OCI-LY7 (cell line): Measurements from ENCODE around the gene GRID2. TPM values are rescaled to one million over a fixed set of nuclear protein-coding genes. Genes with fewer than 3 reads are reported as not detected.

ENCODE experiments used
- BruUV-seq: library from RNA; stranded (reverse); fragments of 400-500 nt; replicated peaks from 2 replicates; lab custom pipeline; 2021; lab: Mats Ljungman, UMichigan
- CTCF ChIA-PET: fragments of 300-600 bp; sonication (Branson Sonifier 250); formaldehyde crosslinking; loops from one replicate; lab custom pipeline; 2022; ENCODE audit warnings: antibody characterized with exemption; ENCODE audit not compliant: unreplicated experiment; lab: Charles Lee
- POLR2A ChIA-PET: fragments of 300-600 bp; sonication (Branson Sonifier 250); formaldehyde crosslinking; loops from one replicate; lab custom pipeline; 2022; ENCODE audit warnings: antibody characterized with exemption; lab: Charles Lee
- DNase-seq: peaks from one replicate; pipeline ENCODE4 v3.0.0-alpha.2; 2015; ENCODE audit warnings: low spot score
- H2AFZ ChIP-seq: fragments of 200-600 bp; sonication (generic), shearing (Covaris generic); 2 replicates; pipeline ENCODE4 v1.6.1; 2014; ENCODE audit warnings: mild to moderate bottlenecking, antibody characterized with exemption, low read length, moderate library complexity
- H3K27ac ChIP-seq: fragments of 200-600 bp; sonication (generic); 2 replicates; pipeline ENCODE4 v1.5.1; 2014; ENCODE audit warnings: mixed run types, low read depth, mild to moderate bottlenecking, moderate library complexity, low read length, inconsistent platforms; ENCODE audit not compliant: poor library complexity, severe bottlenecking
- H3K36me3 ChIP-seq: fragments of 200-600 bp; sonication (generic); 2 replicates; pipeline ENCODE4 v1.6.1; 2014; ENCODE audit warnings: mild to moderate bottlenecking, antibody characterized with exemption, low read length, moderate library complexity, mixed read lengths; ENCODE audit not compliant: insufficient read depth
- H3K4me1 ChIP-seq: fragments of 200-600 bp; sonication (generic); 2 replicates; pipeline ENCODE4 v1.5.1; 2014; ENCODE audit warnings: mild to moderate bottlenecking, low read length; ENCODE audit not compliant: insufficient read depth, poor library complexity, severe bottlenecking
- H3K4me2 ChIP-seq: fragments of 200-600 bp; sonication (generic); 2 replicates; pipeline ENCODE4 v1.6.1; 2014; ENCODE audit warnings: mild to moderate bottlenecking, low read length
- H3K4me3 ChIP-seq: fragments of 200-600 bp; sonication (generic); 2 replicates; pipeline ENCODE4 v1.5.1; 2014; ENCODE audit warnings: mild to moderate bottlenecking, low read depth, low read length; ENCODE audit not compliant: poor library complexity, severe bottlenecking
- H3K79me2 ChIP-seq: fragments of 200-600 bp; sonication (generic); 2 replicates; pipeline ENCODE4 v1.6.1; 2016; ENCODE audit warnings: low read depth, mild to moderate bottlenecking, low read length, moderate library complexity, mixed read lengths; ENCODE audit not compliant: insufficient read depth
- H3K9me2 ChIP-seq: fragments of 200-600 bp; sonication (generic); 2 replicates; pipeline ENCODE4 v1.6.1; 2016; ENCODE audit warnings: mild to moderate bottlenecking, low read length, mixed read lengths; ENCODE audit not compliant: insufficient read depth
- H3K9me3 ChIP-seq: fragments of 200-600 bp; sonication (generic); 2 replicates; pipeline ENCODE4 v1.6.1; 2014; ENCODE audit warnings: mild to moderate bottlenecking, mixed run types, low read length, mixed read lengths
- H4K20me1 ChIP-seq: fragments of 200-600 bp; sonication (generic); 2 replicates; pipeline ENCODE4 v1.6.1; 2014; ENCODE audit warnings: mild to moderate bottlenecking, antibody characterized with exemption, low read length, moderate library complexity, mixed read lengths; ENCODE audit not compliant: insufficient read depth
- EZH2phosphoT487 ChIP-seq: fragments of 200-600 bp; sonication (generic); IDR thresholded peaks from 2 replicates; pipeline ENCODE4 v1.6.1; 2018; ENCODE audit warnings: low read depth, borderline replicate concordance, mild to moderate bottlenecking, mixed run types, antibody characterized with exemption, low read length, moderate library complexity, mixed read lengths
- intact Hi-C: fragments of 100-400 bp; cut with micrococcal nuclease; formaldehyde crosslinking; loops from one replicate; pipeline ENCODE4 v1.10.0; 2022; ENCODE audit not compliant: unreplicated experiment
- total RNA-seq, 2 experiments: library from RNA; depleted of rRNA in 1 of 2; stranded (reverse); fragments of >200 nt in 1 of 2; shearing (Covaris generic) in 1 of 2; gene quantifications; 2 replicates each; pipeline ENCODE4 v1.2.3, GENCODE V29; 2014 to 2022
- TF ChIP-seq, protein P1 (sequence below): fragments of 200-600 bp; sonication (generic); conservative IDR thresholded peaks from 2 replicates; pipeline ENCODE4 v1.5.1; 2014; ENCODE audit warnings: mild to moderate bottlenecking, antibody characterized with exemption, low read length, moderate library complexity, mixed read lengths

Gene GRID2
- total RNA-seq, 2 experiments from 2014 or later, result not detected

DNA sequence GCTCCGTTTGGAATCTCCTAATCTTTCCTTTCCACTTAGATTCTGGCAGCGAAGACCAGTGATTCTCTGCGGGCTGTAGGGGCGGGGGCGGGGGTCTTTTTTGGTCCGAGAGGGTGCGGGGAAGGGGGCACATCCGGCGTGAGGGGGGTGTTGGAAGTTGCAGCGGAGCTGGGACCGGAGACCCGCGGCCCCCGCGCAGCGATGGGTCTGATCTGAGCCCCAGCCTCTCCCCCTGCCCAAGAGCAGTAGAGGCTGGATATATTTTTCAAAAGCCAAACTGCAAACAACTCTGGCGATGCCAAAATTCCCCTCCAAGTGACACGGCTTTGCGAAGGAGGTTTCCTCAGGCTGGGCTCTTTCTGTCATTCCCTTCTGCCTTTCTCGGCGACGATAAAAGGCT is 355 bp downstream of the GRID2 start:
- no peak for TF ChIP-seq EZH2phosphoT487
- TF ChIP-seq, protein P1, sequence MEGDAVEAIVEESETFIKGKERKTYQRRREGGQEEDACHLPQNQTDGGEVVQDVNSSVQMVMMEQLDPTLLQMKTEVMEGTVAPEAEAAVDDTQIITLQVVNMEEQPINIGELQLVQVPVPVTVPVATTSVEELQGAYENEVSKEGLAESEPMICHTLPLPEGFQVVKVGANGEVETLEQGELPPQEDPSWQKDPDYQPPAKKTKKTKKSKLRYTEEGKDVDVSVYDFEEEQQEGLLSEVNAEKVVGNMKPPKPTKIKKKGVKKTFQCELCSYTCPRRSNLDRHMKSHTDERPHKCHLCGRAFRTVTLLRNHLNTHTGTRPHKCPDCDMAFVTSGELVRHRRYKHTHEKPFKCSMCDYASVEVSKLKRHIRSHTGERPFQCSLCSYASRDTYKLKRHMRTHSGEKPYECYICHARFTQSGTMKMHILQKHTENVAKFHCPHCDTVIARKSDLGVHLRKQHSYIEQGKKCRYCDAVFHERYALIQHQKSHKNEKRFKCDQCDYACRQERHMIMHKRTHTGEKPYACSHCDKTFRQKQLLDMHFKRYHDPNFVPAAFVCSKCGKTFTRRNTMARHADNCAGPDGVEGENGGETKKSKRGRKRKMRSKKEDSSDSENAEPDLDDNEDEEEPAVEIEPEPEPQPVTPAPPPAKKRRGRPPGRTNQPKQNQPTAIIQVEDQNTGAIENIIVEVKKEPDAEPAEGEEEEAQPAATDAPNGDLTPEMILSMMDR, result no peak
- ChIA-PET POLR2A (no interaction called here), CTCF (no interaction called here)
- H3K79me2 ChIP-seq, result no peaks in the 10 kb centered on the region
- no peak overlapping the region for H2AFZ ChIP-seq
- H3K9me3 ChIP-seq, result no peaks in the 10 kb centered on the region
- intact Hi-C loops, result no loop called here
- no peak overlapping the region for H3K4me3 ChIP-seq
- H3K27ac ChIP-seq, result no peak overlapping the region
- no peaks in the 10 kb centered on the region for H3K4me1 ChIP-seq
- no peaks in the 10 kb centered on the region for H4K20me1 ChIP-seq
- DNase-seq, result no peak
- no peaks in the 10 kb centered on the region for H3K9me2 ChIP-seq
- BruUV-seq, result no TSS peak
- H3K36me3 ChIP-seq, result no peaks in the 10 kb centered on the region
- H3K4me2 ChIP-seq, result no peak overlapping the region

DNA sequence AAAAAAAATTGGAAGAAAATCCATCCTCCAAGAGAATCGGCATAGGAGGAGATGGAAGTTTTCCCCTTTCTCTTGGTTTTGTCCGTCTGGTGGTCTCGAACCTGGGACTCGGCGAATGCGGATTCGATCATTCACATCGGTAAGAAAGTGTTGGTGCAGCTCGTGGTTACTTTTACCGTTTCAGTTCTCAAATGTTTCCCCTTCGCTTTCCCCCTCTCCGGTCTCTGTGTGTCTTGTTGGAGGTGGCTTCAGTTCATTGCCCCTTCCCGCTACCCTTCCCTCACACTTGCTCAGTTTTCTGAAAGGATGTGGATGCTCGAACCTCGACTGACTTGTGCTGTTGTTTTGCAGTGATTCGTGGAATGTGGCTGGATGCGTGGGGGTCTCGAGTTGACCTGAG is 840 bp downstream of the GRID2 start:
- TF ChIP-seq, protein P1, result no peak
- TF ChIP-seq EZH2phosphoT487, result no peak
- POLR2A ChIA-PET, result no interaction called here
- intact Hi-C loops, result no loop called here
- H3K4me2 ChIP-seq, result no peak overlapping the region
- no peaks in the 10 kb centered on the region for H3K4me1 ChIP-seq
- no peaks in the 10 kb centered on the region for H3K9me2 ChIP-seq
- no TSS peak for BruUV-seq
- no peaks in the 10 kb centered on the region for H4K20me1 ChIP-seq
- CTCF ChIA-PET, result no interaction called here
- H3K4me3 ChIP-seq, result no peak overlapping the region
- no peak for DNase-seq
- no peak overlapping the region for H2AFZ ChIP-seq
- no peak overlapping the region for H3K27ac ChIP-seq
- H3K9me3 ChIP-seq, result no peaks in the 10 kb centered on the region
- H3K79me2 ChIP-seq, result no peaks in the 10 kb centered on the region
- no peaks in the 10 kb centered on the region for H3K36me3 ChIP-seq

DNA sequence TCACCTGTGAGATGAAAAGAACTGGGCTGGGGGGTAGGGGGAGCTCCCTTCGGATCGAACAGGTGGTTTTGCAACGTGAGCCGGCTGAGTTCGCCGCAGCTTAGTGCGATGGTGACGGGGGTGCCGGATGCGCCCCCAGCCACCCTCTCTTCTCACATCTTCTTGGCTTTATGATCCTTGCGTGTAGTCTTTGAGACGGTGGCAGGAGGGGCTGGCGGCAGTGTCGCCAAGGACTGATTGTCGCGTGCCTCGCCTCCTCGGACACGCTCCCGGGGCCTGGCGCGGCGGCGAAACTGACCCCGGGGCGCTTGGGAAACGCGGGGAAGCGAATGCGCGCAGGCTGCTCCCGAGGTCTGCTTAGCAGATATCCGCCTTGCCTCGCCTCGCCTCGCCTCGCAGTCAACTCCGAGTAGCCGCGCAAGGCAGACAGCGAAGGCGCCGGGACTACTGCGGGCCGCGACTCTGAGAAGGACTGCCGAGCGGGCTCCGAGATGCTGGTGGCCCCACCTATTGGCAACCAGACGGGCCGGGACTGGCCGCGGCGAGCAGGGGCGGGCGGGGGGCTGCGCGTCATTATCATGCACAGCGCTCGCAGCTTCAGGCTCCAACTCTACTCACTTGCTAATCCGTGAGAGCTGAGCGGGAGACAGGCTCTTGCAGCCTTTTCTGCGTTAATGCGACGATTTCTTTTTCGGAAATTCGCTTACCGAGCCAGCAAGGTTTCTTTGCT is 1.5 kb downstream of the GRID2 start:
- no peak for DNase-seq
- Histone ChIP-seq H2AFZ (no peak overlapping the region), H3K9me3 (no peaks in the 10 kb centered on the region), H3K4me2 (no peak overlapping the region), H3K36me3 (no peaks in the 10 kb centered on the region), H3K79me2 (no peaks in the 10 kb centered on the region), H4K20me1 (no peaks in the 10 kb centered on the region), H3K27ac (no peak overlapping the region), H3K9me2 (no peaks in the 10 kb centered on the region), H3K4me1 (no peaks in the 10 kb centered on the region), H3K4me3 (no peak overlapping the region)
- TF ChIP-seq, protein P1, result no peak
- no peak for TF ChIP-seq EZH2phosphoT487
- CTCF ChIA-PET, result no interaction called here
- no TSS peak for BruUV-seq
- POLR2A ChIA-PET, result no interaction called here
- intact Hi-C loops, result no loop called here
